Vagina (tissue), 2 donors: Measurements from ENCODE around the gene COA1. TPM values are rescaled to one million over a fixed set of nuclear protein-coding genes. Genes with fewer than 3 reads are reported as not detected.

Source experiments
- DNase-seq, 2 donors: peaks; one replicate each; pipeline ENCODE4 v3.0.0-alpha.2; 2017; ENCODE audit errors: extremely low spot score in 2 of 2
- H3K27ac ChIP-seq: fragments of 200-600 bp; sonication (generic); one replicate; pipeline ENCODE4 v1.5.1; 2019
- H3K27me3 ChIP-seq: fragments of 200-600 bp; sonication (generic); one replicate; pipeline ENCODE4 v1.5.1; 2019
- H3K36me3 ChIP-seq, 2 donors: fragments of 200-600 bp; sonication (generic); one replicate each; pipeline ENCODE4 v1.5.1; 2017 to 2019
- H3K4me1 ChIP-seq: fragments of 200-600 bp; sonication (generic); one replicate; pipeline ENCODE4 v1.5.1; 2019
- H3K4me3 ChIP-seq, 2 donors: fragments of 200-600 bp; sonication (generic); 1 replicate in 1 of 2; 2 replicates in 1 of 2; pipeline ENCODE4 v1.5.1; 2016 to 2019
- H3K9me3 ChIP-seq: fragments of 200-600 bp; sonication (generic); one replicate; pipeline ENCODE4 v1.5.1; 2019
- POLR2A ChIP-seq, 2 donors: fragments of 450-650 bp; IDR thresholded peaks; one replicate each; pipeline ENCODE4 v1.6.1; 2017; ENCODE audit warnings: antibody characterized with exemption in 2 of 2, mild to moderate bottlenecking in 2 of 2, moderate library complexity in 2 of 2
- POLR2AphosphoS5 ChIP-seq, 2 donors: sonication (generic); formaldehyde crosslinking; IDR thresholded peaks; one replicate each; pipeline ENCODE4 v1.9.0; 2017; ENCODE audit warnings: antibody characterized with exemption in 2 of 2, mild to moderate bottlenecking in 2 of 2, low read depth in 1 of 2; ENCODE audit not compliant: insufficient read depth in 1 of 2
- intact Hi-C: fragments of 100-400 bp; cut with DNase I; formaldehyde crosslinking; loops from one replicate; pipeline ENCODE4 v1.15.1; 2023
- total RNA-seq: library from RNA; depleted of rRNA; stranded (reverse); fragments of >200 nt; gene quantifications from one replicate; pipeline ENCODE4 v1.2.3, GENCODE V29; 2016
- TF ChIP-seq, protein P1 (sequence below), 3 experiments: fragments of 450-650 bp in 2 of 3; fragments of 200-600 bp in 1 of 3; sonication (generic) in 1 of 3; IDR thresholded peaks; one replicate each; pipeline ENCODE4 v1.5.1; 2017 to 2019; ENCODE audit warnings: antibody characterized with exemption in 3 of 3, mild to moderate bottlenecking in 2 of 3, moderate library complexity in 2 of 3

The COA1 gene
- total RNA-seq, 1 donor from 2014 or later: 47.6 TPM

DNA sequence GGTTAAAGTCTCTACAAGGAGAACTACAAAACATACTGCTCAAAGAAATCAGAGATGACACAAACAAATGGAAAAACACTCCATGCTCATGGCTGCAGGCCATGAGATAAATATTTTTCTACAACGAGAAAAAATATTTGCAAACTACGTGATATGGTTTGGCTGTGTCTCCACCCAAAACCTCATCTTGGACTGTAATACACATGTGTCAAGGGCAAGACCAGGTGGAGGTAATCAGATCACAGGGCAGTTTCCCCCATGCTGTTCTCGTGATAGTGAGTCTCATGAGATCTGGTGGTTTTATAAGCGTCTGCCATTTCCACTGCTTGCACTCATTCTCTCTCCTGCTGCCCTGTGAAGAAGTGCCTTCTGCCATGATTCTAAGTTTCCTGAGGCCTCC lies 57.8 kb downstream of the COA1 start:
- H3K27ac ChIP-seq: no peak overlapping the region
- H3K4me3 ChIP-seq: no peak overlapping the region
- no peaks in the 10 kb centered on the region for H3K9me3 ChIP-seq
- peaks cover 10% of the 10 kb centered on the region for H3K4me1 ChIP-seq
- DNase-seq: no peak
- H3K27me3 ChIP-seq: no peaks in the 10 kb centered on the region
- intact Hi-C loops: no loop called here
- no peaks in the 10 kb centered on the region for H3K36me3 ChIP-seq
- TF ChIP-seq, protein P1, sequence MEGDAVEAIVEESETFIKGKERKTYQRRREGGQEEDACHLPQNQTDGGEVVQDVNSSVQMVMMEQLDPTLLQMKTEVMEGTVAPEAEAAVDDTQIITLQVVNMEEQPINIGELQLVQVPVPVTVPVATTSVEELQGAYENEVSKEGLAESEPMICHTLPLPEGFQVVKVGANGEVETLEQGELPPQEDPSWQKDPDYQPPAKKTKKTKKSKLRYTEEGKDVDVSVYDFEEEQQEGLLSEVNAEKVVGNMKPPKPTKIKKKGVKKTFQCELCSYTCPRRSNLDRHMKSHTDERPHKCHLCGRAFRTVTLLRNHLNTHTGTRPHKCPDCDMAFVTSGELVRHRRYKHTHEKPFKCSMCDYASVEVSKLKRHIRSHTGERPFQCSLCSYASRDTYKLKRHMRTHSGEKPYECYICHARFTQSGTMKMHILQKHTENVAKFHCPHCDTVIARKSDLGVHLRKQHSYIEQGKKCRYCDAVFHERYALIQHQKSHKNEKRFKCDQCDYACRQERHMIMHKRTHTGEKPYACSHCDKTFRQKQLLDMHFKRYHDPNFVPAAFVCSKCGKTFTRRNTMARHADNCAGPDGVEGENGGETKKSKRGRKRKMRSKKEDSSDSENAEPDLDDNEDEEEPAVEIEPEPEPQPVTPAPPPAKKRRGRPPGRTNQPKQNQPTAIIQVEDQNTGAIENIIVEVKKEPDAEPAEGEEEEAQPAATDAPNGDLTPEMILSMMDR (IDR thresholded peaks at IDR 0.05): no peak
- TF ChIP-seq POLR2AphosphoS5 (IDR thresholded peaks at IDR 0.05; ENCODE audit: insufficient read depth in 1 of 2, low read depth in 1 of 2): no peak
- TF ChIP-seq POLR2A (IDR thresholded peaks at IDR 0.05): no peak

DNA sequence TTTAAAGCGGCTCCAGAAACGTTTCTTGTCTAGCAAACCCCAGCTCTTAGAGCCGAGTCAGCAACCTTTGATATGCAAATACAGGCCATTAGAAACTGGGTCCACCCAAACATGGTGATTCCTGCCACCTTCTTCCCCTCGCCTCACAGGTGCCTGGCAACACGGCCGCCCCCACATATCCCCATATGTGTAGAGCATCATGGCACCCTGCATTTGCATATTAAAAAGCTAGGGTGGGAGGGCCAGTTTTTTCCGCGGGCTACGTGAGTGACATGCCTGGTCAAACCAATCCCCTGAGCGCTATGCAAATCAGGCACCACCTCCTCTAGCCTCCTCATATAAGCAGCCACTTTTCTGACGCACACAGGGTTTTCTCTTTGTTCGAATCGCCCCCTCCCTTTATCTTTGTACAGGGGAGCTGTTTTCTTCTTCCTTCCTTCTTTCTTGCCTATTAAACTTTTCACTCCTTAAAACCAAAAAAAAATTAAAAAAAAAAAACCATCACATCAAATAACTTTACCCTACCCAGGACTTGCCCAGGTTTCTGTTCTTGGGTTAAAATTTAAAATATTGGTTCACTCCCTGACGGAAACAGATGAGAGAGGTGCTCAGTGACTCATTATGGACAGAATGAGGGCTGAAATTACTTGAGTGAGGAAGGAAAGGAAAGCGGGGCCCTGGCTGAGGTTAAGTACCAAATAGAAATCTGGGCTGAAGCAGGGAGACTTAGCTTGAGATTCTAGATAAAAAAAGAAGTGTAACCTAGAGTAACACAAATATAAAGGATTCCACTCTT lies 59.8 kb downstream of the COA1 start:
- Histone ChIP-seq H3K4me1 (peaks cover 5% of the 10 kb centered on the region), H3K36me3 (no peaks in the 10 kb centered on the region), H3K27me3 (no peaks in the 10 kb centered on the region), H3K27ac (no peak overlapping the region), H3K9me3 (no peaks in the 10 kb centered on the region), H3K4me3 (no peak overlapping the region)
- intact Hi-C loops: no loop called here
- TF ChIP-seq, protein P1 (IDR thresholded peaks at IDR 0.05): no peak
- no peak for TF ChIP-seq POLR2AphosphoS5 (IDR thresholded peaks at IDR 0.05; ENCODE audit: insufficient read depth in 1 of 2, low read depth in 1 of 2)
- TF ChIP-seq POLR2A (IDR thresholded peaks at IDR 0.05): no peak
- no peak for DNase-seq

DNA sequence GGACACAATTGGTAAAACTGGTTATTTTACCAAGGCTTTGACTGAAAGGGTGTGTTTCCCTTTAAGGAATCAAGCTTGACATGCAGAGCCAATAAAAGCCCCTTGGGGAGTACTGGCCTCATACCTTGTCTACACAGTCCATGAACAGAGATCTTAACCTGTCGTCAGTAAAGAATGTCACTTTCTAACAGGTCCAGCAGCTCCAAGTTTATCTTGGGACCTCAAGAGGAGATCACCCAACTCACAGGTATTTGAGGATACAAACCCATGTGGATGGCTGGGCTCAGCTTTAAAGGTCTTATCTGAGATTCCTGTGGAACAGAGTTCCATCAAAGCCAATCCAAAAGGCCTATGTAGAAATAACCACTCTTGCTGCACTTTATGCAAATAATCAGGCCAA lies 61.3 kb downstream of the COA1 start:
- no peaks in the 10 kb centered on the region for H3K9me3 ChIP-seq
- no peaks in the 10 kb centered on the region for H3K4me1 ChIP-seq
- intact Hi-C loops: no loop called here
- H3K36me3 ChIP-seq: no peaks in the 10 kb centered on the region
- TF ChIP-seq, protein P1 (IDR thresholded peaks at IDR 0.05): no peak
- TF ChIP-seq POLR2AphosphoS5 (IDR thresholded peaks at IDR 0.05; ENCODE audit: insufficient read depth in 1 of 2, low read depth in 1 of 2): no peak
- TF ChIP-seq POLR2A (IDR thresholded peaks at IDR 0.05): no peak
- no peaks in the 10 kb centered on the region for H3K27me3 ChIP-seq
- no peak overlapping the region for H3K4me3 ChIP-seq
- no peak overlapping the region for H3K27ac ChIP-seq
- DNase-seq: no peak

DNA sequence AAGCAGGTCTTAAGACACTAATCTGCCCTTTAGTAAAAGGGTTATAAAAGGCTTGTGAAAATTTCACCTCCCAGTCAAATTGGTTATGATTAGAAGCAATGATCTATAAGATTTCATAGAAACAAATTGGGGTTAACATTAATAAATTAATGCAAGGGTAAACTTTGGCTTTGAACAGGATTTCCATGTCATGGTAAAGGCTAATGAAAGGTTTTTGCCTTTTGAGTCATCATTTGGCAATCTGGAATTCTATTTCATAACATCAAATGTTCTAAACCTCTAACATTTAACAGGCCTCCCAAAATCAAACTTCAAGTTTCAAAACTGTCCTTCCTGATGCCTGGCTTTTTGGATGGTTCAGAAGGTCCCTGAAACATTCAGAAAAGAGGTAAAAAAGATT lies 62.4 kb downstream of the COA1 start:
- Histone ChIP-seq H3K27me3 (no peaks in the 10 kb centered on the region), H3K4me3 (no peak overlapping the region), H3K4me1 (no peaks in the 10 kb centered on the region), H3K36me3 (no peaks in the 10 kb centered on the region), H3K27ac (no peak overlapping the region), H3K9me3 (no peaks in the 10 kb centered on the region)
- TF ChIP-seq, protein P1 (IDR thresholded peaks at IDR 0.05): no peak
- TF ChIP-seq POLR2A (IDR thresholded peaks at IDR 0.05) (no peak), POLR2AphosphoS5 (IDR thresholded peaks at IDR 0.05; ENCODE audit: insufficient read depth in 1 of 2, low read depth in 1 of 2) (no peak)
- DNase-seq: no peak
- intact Hi-C loops: no loop called here

DNA sequence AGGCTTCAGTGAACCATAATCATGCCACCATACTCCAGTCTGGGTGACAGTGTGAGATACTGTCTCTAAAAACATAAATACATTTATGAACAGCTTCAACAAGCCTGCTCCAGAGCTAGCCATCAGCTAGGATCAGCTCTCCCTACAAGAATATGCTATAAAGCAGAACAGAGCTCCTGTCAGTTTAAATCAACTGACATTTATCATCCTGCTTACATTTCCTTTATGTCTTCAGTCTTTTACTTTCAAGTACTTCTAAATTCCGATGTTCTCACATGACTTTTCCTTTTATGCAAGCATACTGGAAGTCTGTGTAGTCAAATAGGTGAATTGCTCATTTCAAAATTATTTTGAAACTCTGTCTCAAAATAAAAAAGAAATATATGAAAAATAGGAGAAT lies 64.6 kb downstream of the COA1 start:
- Histone ChIP-seq H3K36me3 (no peaks in the 10 kb centered on the region), H3K27ac (no peak overlapping the region), H3K27me3 (no peaks in the 10 kb centered on the region), H3K4me1 (no peaks in the 10 kb centered on the region), H3K9me3 (no peaks in the 10 kb centered on the region), H3K4me3 (no peak overlapping the region)
- TF ChIP-seq POLR2AphosphoS5 (IDR thresholded peaks at IDR 0.05; ENCODE audit: insufficient read depth in 1 of 2, low read depth in 1 of 2): no peak
- no peak for TF ChIP-seq POLR2A (IDR thresholded peaks at IDR 0.05)
- TF ChIP-seq, protein P1 (IDR thresholded peaks at IDR 0.05): no peak
- intact Hi-C loops: no loop called here
- DNase-seq: no peak
